ENCODE data around the gene TNF.
A peak's percentile ranks its signal among the peaks of the same experiment; 100 is the strongest.
"Not testable (repeated sequence)": the region's sequence is repeated elsewhere in the genome, so short reads cannot be mapped to it uniquely, and the experiment has no call there.

Gene TNF

GRCh38 chr6:31545291-31545690, 30.1 kb upstream of the TNF start:
- DNase-seq = no peak

DNA sequence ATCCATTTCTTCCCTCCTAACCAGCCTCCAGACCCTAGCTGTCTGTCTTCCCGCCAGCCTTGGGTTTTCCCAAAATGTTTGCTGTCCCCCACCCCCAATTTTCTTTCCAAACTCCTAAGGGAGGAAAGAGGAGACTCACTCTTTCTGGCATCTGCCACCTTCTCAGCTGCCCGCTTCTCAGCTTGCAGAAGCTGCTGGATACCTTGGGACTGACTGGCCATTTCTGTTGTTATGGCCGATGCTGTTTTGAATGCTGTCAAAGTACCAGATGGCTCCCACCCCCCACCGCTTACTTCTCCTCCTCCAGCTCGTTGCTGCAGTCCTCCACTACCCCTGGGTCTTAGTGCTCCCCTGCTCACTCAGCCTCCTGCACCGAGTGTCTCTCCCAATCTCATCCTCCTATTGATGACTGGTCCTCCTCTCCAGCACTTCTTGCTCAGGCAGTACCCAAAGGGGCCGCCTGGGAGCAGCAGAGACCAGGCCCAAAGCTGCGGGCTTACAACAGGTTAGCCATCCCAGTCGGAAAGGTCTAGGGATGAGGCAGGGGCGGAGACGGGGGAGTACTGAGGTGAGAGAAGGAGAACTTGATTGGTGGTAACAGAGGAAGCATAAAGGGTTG, 28.9 kb upstream of the TNF start, which contains the start of gene ATP6V1G2:
TSS of gene ATP6V1G2 (minus strand) at position 270 of the 619 bp plus-strand sequence. CDS start at position 221, 49 bp downstream.
- DNase-seq = peak; percentile 42

DNA sequence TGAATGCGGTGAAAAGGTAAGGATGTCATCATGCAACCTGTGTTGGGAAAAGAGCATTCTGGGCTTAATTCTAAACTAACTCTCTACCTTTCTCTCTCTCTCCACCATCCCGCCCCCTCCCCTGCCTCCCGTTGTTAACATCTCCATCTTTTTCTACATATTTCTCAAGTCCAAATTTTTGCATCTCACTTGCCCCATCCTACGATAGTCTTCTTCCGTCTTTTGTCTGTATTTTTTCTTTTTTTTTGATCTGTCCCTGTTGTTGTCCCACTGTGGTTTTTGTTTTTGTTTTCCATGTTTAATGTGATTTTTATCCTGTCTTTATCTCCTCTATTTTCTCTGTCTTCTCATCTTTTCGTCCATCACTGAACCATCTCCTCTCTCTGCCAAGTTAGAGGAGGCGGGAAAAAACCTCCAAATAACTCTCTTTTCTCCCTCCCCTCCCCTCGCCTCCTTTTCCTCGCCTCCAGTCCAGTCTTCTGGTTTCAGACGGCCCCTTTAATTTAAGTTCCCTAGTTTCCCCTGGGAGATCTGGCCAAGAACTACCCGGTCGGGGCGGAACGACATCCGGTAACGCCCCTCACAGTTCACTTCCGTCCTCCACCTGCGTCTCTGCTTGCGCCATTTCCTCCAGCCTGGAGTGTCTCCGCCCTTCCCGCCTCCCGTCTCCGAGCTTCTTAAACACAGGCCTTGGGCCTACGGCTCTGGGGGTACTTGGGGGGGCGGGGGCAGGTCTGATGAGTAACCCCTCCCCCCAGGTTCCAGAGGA, 28.2 kb upstream of the TNF start, which contains the start of gene NFKBIL1:
TSS of gene NFKBIL1 (plus strand) at position 651 of the 769 bp plus-strand sequence. CDS start at position 738, 87 bp downstream.
- DNase-seq = peak; percentile 77

DNA sequence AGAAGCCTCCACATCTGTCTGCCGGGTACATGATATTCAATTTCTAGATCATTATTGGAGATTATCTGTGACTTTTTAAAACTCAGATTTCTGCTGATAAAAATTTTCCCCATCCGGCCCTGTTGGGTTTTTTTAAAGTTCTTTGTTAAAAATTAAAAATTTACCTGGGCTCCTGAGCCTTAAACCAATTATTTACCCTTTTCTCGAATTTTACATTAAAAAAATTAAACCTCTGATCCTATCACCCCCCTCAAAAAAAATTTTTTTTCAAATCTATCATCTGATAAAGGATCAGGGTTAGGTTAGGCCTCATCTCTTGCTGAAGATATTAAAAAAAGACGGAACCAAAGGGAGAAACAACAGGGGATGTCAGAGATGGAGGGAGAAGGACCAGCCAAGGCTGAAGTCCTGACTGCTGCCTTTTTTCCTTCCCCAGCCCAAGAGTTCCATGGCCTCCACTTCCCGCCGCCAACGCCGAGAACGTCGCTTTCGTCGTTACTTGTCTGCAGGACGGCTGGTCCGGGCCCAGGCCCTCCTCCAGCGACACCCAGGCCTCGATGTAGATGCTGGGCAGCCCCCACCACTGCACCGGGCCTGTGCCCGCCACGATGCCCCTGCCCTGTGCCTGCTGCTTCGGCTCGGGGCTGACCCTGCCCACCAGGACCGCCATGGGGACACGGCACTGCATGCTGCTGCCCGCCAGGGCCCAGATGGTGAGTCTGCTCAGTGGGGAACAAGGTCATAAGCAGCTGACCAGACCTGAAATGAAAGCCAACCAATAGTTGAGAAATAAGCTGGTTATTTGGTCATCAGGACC, 27.4 kb upstream of the TNF start:
- no peak for DNase-seq

DNA sequence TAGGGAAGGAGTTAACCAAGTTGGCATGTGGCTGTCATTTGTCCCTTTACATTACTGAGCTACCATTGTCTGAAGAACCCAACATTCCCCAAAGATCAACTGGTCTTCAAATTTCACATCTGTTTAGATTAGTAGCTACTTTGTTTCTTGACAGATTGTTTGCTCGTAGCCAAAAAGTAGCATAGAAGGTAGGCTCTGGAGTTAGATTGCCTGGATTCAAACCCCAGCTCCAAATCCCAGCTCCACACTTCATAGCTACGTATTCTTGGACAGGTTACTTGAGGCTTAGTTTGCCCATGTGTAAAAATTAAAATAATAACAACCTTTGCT, 26.9 kb upstream of the TNF start:
- no peak for DNase-seq

GRCh38 chr6:31551371-31551770, 24.0 kb upstream of the TNF start:
- not testable (repeated sequence) for DNase-seq

- DNase-seq = no peak
Observed at GRCh38 chr6:31556307-31556706, 19.1 kb upstream of the TNF start.

DNA sequence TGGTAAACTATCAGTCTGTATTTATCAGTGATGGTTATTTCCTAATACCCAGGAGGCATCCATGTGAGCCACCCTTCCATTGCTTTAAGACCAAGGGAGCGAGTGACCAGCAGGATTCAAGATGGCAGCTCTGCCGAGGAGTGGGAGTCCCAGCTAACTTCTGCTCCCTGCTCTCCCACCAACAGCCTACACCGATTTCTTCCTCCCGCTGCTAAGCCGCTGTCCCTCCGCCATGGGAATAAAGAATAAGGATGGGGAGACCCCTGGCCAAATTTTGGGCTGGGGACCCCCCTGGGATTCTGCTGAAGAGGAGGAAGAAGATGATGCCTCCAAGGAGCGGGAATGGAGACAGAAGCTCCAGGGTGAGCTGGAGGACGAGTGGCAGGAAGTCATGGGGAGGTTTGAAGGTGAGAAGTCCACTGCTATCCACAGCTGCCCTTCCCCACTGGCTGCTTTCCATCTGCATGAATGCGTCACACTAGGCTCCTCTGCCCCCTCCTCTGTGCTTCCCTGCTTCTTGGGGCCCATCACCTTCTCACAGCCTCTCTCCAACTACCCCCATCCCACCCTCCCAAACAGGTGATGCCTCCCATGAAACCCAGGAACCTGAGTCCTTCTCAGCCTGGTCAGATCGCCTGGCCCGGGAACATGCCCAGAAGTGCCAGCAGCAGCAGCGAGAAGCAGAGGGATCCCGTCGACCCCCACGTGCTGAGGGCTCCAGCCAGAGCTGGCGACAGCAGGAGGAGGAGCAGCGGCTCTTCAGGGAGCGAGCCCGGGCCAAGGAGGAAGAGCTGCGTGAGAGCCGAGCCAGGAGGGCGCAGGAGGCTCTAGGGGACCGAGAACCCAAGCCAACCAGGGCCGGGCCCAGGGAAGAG, 17.7 kb upstream of the TNF start:
- no peak for DNase-seq

GRCh38 chr6:31558318-31558625, 17.1 kb upstream of the TNF start:
- DNase-seq = no peak

DNA sequence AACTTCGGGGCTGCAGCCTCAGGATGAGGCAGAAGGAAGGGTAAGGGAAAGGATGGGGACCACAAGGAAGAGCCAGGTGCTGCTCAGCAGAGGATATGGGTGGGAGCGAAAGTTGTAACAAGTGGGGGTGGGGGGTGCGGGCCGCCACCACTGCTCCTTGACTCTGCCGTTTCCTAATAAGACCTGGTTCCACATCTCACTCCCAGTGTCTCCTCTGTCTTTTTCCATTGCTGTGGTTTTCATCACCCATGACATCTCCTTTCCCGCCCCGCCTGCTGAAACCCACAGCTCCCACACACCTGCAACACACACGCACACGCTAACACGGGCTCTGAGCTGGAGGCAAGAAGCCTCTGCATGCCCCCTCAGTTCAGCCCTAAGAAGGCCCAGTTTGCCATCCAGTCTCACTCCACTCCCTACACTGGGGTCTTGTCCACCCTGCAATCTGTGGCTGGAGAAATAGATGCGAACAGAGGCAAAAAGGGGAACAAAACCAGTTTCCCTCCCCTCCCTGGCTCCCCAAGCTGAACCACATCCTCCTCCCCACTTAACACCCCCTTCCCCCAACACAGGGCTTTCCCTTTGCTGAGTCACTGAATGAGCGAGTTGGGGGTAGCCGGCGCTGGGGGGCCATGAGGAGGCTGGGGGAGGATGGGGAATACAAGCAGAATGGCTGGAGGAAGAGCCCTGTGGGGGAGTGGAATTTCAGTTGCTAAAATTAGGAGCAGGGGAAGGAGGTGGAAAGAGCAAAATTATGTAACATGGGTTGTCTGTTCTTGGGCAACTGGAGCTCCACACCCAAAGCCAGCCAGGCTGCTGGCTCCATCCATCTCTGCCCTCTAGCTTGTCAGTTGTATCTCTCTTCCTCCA, 16.5 kb upstream of the TNF start:
- DNase-seq = no peak

GRCh38 chr6:31559606-31559957, 15.8 kb upstream of the TNF start:
- no peak for DNase-seq

DNA sequence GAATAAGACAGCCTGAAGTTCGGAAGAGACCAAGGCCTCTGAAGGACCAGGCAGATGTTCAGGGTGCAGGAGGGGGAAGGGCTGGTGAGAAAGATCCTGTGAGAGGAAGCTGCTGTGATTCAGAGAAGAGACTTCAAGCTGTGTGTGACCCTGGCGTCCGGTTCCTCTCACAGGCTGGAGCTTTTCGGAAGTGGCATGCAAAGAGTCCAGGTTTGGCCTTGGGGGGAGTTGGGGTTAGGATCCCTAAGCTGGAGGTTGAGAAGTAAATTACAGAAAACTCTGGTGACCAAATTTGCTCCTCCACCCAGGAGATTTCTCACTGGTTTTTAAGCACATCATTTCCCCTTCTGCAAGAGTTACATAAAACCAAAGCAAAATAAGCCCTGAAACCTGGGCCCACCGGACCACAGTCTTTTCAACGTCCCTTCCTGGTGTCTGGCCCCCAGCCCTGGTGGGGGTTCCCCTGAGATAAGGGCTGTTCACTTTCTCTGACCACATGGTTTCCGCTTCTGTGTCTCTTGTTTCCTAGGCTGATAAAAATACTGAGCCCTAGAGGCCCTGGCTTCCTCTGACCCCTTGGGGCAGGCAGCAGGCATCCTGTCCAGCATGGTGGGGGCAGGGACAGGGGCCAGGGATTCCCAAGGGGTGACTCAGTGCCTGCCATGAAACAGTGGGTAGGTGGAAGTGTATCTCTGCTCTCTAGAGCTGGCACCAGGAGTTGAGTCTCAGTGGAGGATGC, 15.2 kb upstream of the TNF start:
- DNase-seq = no peak

DNA sequence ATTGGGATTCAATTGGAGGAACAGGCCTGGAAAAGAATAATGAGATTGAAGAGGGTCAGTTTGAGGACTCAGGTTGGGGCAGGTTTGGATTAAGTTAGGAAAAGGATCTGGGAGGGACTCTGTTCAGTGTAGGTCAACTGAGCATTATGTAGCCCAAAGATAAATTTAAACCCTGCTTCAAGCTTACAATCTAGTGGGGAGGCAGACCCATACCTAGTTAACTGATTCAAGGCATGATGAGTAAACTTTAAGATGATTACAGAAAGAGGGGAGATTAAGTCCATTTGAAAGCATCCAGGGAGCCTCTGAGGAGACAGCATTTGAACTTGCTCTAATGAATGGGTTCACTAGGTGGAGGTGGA, 14.7 kb upstream of the TNF start:
- no peak for DNase-seq

- no peak for DNase-seq
Observed at GRCh38 chr6:31567531-31568370, 7.6 kb upstream of the TNF start.

GRCh38 chr6:31568537-31568961, 6.8 kb upstream of the TNF start:
- no peak for DNase-seq

DNA sequence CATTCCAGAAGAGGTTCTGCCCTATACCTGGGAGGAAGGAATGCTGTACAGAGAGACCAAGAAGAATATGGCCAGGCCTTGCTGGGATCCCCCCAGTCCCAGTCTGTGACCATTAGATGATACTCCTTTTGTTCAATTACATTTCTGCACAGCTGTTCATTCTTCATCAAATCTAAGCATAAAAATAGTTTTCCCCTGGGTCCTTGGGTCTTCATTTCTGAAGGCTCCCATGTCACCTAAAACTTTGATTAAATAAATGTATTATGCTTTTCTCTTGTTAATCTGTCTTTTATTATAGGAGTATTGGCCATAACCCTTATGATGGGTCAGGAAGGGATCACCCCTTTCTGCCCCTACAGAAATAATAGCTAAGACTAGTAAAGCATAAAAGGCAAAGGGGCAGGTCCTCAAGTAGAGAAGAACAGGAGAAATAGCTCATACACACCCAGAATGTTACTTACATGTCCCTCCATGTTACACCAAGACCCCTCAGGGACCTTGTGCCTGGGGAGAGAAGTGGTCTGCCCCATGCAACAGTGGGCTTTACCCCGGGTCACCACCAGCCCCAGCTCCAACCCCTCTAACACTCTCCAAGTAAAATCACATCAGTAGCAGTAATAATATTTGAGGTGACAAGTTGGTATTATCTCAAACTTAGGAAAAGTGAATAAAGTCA, 5.4 kb upstream of the TNF start:
- no peak for DNase-seq

GRCh38 chr6:31572041-31572911, 3.1 kb upstream of the TNF start, which contains the start of gene LTA:
Gene LTA, plus strand, starts transcription at chr6:31572289. Its CDS starts 454 bp downstream, at chr6:31572743.
- no peak for DNase-seq
